SH-SY5Y (cell line): Measurements from ENCODE around the gene LRRFIP1.

Experiments
- GATA2 ChIP-seq: IDR thresholded peaks from 2 replicates; pipeline ENCODE4 v1.6.1; 2011; ENCODE audit warnings: mild to moderate bottlenecking, low read depth, low read length
- GATA3 ChIP-seq: IDR thresholded peaks from 2 replicates; pipeline ENCODE4 v1.6.1; 2011; ENCODE audit warnings: low read depth, mild to moderate bottlenecking, low read length, moderate library complexity

GRCh38 chr2:237773826-237774225 lies 146.4 kb downstream of the LRRFIP1 start:
- TF ChIP-seq GATA3 (no peak), GATA2 (no peak)
